Stimulated activated CD4-positive, alpha-beta T cell treated with anti-CD3 and anti-CD28 coated beads, Interleukin-15, amount 100 ng/mL, for 24 hours (primary cell): ENCODE results near the gene CYP2D6.
"Not testable (repeated sequence)": the region's sequence is repeated elsewhere in the genome, so short reads cannot be mapped to it uniquely, and the experiment has no call there.

Experiments
- DNase-seq: peaks from one replicate; pipeline ENCODE4 v3.0.0-alpha.2; 2020

CYP2D6 gene

DNA sequence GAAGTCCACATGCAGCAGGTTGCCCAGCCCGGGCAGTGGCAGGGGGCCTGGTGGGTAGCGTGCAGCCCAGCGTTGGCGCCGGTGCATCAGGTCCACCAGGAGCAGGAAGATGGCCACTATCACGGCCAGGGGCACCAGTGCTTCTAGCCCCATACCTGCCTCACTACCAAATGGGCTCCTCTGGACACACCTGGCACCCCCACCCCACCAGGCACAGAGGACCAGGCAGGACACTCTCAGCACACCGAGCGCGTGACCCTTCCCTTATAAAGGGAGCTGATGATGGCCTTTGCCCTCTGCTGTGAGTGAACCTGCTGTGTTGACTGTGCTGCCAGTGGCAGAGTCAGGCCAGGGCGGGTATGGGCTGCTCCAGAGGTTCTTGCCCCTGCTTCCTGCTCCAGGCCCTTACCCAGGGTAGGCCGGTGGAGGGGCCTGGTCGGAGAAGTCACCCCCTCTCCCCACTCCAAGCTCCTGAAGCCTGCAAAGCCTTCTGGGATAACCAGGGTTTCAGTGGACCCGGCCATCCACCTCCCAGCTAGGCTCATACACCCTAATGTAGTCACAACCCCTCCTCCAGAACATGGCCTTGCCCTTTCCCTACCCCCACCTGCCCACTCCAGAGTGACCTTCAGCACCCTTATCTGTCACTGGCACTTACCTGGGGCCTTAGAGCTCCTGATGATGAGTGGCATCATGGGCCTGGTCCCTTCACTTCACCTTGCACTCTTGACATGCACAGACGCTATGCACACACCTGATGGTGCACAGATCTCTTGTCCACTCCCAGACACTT, at the start of gene CYP2D6:
Gene CYP2D6, minus strand, starts transcription at position 172 of the 793 bp plus-strand sequence. Its CDS starts 19 bp downstream, at position 153.
- DNase-seq = not testable (repeated sequence)

DNA sequence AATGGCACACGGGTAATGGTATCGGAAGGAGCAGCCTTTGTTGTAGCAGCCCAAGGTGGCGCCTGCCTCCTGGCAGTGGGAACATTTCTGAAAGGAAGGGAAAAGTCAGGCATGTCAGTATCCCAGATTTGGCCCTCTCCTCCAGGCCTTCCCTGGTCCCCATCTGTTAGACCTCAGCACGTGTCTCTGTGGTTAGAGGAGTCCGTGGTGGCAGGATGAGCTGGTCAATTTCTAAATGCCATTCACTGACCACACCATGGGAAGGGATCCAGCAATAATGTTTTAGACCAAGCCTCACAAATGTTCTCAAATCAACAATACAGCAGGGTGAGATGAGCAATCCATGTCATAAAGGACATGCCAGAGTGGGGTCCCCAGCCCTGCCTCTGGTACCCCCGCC, 49.0 kb upstream of the CYP2D6 start:
- no peak for DNase-seq

DNA sequence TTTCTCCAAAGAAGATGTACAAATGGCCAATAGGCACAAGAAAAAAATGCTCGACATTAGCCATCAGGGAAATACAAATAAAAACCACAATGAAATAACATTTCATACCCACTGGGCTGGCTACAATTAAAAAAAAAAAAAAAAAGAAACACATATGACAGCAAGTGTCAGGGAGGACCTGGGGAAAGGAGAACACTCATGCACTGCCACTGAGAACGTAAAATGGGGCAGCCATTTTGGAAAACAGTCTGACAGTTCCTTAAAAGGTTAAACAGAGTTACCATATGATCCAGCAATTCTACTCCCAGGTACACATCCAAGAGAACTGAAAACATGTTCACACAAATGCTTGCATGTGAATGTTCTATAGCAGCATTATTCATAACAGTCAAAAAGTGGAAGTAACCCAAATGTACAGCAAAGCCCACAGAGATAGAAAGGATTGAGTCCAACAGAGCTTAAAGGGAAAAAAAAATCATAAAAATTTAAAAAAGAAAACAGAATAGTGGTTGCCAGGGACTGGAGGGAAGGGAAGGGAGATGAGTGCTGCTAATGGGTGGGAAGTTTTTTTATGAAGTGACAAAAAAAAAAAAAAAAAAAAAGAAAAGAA, 48.4 kb upstream of the CYP2D6 start:
- no peak for DNase-seq

DNA sequence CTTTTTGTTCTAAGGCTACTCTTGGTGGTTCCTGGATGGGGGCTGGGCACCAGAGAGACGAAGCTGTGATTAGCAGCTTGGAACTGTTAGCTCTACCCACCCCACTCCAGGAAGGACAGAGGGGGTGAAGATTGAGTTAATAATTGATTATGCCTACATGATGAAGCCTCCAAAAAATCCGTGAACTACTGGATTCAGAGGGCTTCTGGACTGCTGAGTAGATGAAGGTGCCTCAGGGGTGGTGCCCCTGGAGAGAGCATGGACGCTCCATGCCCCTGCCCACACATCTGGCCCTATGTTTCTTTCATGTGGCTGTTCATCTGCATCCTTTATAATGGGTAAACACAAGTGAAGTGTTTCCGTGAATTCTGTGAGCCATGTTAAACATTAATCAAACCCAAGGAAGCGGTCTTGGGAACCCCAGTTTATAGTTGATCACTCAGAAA, 47.3 kb upstream of the CYP2D6 start:
- DNase-seq = no peak

DNA sequence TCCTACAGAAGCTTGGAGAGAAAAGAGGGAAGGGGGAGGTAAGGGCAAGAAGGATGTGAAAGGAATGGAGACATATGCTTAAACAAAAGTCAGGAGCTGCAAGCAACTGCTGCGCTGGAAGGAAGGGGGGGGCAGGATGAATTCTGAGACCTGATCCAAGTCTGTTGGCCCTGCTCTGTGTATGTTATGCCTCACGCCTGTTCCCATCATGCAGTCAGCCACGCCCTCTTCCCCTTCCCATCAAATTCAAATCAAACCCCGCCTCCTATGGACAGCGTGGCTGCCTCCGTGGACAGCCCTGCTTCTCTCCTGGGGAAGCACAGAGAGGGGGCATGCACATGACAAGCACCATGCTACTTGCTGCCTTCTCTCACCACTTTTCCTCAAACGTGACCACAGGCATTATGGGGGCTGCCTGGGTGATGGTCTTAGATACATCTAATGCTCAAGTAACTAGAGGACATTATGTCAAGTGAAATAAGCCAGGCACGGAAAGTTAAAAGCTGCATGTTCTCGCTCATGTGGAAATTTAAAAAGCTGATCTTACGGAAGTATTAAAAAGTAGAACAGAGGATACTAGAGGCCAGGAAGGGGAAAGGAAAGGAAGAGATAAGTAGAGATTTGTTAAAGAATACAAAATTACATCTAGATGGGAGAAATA, 45.8 kb upstream of the CYP2D6 start:
- no peak for DNase-seq

DNA sequence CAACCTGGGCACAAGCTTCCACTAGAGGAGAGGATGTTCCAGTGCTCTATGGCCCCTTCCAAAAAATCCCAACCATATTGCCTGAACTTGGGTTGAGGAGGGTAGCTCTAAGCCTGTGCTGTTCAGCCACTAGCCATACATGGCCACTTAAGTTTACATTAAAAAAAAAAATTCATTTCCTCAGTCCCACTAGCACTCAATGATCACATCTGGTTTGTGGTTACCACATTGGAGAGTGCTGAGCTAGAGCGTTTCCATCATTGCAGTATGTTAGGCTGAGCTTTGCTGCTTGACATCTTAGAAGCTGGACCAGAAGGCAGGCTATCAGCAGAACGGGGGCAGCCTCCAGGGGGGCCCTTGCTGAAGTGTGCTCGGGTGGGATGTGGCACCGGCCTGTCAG, 43.5 kb upstream of the CYP2D6 start:
- no peak for DNase-seq

DNA sequence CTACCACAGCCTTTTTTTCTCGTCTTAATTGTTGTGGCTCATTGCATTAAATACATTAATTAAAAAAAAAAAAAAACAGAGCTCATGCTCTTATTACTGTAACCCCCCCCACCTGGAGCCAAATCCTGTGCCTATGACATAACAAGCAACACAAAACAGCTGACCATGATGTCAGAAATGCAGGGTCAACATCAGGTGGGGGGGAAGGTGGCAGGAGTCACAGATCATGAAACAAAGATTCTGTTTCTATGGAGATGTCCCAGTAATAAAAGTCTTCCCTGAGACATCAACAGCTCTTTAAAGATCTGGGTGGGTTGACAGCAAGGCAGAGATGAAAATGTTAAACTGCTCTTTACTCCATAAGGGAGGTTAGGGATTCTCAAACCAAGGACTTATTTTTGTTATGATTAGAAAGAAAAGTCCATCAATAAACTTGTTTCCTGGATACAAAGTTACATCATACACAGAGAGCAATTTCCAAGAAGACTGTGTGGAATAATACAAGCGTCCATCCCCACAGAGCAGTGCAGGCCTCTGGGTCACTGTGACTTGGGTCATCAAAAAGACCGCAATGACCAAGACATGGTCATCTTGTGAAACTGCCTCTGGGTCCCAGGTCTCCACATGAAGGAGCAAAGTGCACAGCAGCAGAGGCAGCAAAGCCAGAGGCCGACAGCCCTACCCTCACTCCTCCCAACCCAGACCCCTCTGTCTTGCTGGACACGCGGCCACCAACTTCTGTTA, 42.7 kb upstream of the CYP2D6 start:
- no peak for DNase-seq

DNA sequence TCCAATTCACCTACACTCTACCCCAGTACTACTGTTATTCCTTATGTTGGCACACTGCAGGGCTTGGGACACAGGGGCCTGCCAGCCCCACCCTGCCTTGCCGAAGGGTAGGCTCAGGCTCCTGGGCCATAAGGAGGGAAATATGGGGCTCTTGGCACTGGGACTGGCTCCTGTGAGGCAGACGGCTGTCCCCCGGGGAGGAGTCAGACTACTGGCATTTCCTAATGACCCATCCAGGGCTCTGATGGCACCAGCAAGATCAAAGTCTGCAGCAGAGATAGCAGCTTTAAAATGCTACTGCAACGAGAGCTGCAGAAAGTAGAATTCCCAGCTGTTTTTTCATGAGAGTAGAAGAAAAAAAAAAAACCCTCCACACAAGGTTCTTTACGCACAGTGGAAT, 42.2 kb upstream of the CYP2D6 start:
- no peak for DNase-seq

DNA sequence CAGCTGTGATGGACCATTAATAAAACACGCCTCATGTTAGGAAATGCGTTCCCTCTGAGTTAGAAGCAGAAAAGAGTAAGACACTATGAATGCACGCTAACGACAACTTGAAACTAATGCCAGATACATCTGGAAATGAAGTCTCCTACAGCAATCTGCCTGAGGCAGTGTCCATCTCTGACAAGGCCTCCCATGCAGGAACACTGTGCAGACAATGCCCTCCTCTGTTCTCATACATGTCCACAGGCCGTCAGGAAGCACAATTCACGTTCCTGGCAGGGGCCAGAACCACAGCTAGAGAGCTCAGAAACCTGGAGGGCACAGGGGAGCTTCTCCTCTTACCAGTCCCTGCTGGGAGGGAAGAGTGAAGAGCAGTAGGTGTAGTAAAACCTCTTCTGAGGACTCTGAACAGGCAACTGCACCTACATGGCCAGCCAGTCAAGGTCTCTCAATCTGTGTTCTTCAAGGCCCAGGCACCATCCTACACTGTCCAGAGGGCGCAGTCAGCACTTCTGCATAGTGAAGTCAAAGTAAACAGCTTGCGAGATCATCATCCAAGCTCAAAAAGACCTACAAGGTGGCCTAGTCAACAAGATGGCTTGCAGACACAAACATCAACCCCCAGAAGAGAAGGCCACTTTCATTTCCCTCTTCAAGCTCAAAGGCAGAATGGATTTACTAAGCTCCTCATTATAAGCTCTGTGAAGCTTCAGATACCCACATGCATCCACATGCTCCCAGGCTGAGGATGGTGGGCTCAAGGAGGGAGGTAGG, 41.5 kb upstream of the CYP2D6 start:
- no peak for DNase-seq

DNA sequence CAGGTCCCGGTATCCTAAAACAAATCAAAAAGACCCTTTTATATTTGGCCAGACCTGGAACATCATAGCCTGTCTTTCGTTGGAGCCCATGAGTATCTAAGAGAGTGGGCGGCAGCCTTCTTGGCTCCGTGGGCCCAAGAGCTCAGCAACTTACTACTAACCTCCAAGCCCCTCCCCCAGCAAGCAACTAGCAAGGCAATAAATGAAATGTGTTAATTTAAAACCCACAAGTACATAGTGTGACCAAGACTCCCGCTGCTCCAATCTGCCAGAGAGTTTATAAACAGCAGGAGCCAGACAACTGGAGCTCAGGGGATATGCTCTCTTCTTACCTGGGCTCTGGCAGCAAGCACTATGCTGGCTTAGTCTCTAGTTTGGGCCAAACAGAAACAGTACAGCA, 40.8 kb upstream of the CYP2D6 start:
- no peak for DNase-seq

DNA sequence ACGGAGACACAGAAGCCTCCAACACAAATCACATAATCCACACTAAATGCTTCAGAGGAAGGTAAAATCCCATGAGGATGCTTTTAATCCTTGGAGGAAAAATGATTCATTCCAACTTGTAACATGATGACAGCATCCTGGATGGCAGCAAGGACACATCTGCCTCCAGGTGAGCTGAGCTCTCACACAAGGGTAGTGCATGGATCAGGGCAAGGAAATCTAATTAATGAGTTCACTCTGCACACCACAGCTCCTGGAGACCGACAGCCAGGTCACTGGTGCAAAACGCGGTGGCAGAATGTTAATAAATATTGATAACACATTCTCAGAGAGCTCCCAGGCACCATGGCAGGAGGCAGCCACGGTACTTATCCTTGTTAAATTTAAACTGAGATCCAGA, 40.3 kb upstream of the CYP2D6 start:
- DNase-seq = no peak

DNA sequence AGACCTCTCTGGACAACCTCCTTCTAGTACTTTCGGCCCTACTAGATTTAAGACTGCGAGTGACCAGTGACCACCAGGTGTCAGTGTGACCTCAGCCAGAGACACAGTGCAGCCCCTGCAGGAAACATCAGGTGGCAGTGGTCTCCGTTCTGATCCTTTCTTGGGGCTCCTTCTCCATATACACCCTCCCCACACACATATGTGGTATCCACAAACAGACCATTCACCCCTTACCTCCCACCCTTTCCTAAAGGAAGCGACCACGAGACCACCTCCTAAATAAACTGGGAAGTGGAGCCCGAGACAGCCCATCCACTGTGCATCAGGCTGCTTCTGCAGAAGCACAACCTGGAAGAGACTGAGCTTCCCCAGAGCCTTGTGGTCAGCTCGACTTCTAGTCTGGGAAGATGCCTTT, 38.5 kb upstream of the CYP2D6 start:
- peak; percentile 73 for DNase-seq

DNA sequence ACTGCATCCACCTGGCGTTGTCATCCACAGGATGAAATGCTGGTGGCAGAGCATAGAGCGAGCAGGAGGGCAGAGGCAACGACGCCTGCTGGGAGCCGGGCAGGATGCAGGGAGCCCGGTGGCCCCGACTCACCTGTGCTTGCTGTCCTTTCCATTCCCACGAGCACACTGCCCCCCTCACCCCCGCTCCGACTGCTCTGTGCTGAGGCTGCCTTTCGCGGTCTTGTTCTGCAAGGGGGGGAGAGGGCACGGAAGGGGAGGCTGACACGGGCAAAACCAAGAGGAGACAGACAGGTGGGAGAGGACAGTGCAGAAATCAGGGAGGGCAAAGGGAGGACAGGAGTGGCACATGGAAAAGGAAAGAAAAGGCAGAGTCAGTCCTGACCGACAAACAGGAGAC, 37.9 kb upstream of the CYP2D6 start:
- no peak for DNase-seq

DNA sequence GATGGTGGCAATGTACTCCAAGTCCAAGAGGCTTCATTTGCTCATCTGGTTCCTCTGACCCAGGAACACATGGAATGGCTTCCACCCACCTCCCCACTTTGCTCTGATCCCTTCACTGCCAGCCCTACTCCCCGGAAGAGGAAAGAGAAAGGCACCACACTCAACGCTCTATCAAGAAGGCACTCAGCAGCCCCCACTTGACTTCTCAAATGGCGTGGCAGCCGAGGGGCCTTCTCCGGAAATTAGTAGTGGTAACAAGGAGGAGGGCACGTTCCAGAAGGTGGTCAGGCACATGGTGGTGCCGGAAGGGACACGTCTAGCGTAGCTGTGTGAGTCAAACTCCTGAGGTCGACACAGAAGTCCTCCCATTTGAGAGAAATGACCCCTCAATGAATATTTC, 36.5 kb upstream of the CYP2D6 start:
- no peak for DNase-seq

DNA sequence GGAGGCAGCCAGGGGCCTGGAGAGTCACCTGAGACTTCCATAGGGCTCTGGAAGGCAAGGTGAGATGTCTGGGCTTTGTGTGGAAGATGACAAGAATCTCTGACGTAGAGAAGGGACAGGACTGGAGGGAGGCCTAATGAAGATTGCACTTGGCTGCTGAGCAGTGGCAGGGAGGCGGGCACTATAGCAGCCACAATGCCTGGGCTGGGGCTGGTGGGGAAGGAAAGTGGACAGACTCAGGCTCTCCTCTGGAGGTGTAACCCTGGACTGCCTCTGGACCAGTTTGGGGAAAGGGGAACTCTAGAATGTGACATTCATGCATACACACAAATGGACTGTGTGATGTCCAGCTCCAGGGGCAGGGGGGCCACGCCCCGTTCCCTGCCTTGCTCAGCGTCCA, 34.3 kb upstream of the CYP2D6 start:
- DNase-seq = no peak

DNA sequence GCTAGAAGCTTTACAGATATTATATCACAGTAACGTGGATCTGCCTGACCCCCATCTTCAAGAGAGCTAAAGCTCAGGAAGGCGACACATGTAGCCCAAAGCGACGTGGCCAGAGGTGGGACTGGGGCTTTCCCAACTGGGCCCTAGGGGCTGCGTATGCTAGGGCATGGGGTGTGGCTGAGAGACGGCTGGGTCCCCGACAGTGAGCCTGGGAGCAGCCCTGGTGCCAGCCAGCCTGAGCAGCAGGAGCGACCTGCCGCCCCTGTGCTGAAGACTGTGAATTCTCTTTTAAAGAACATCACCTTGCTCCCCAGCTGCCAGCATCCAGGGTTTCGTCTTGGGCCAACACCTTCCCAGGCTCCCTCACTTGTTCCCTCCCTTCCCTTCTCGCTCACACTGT, 32.9 kb upstream of the CYP2D6 start:
- DNase-seq = no peak

DNA sequence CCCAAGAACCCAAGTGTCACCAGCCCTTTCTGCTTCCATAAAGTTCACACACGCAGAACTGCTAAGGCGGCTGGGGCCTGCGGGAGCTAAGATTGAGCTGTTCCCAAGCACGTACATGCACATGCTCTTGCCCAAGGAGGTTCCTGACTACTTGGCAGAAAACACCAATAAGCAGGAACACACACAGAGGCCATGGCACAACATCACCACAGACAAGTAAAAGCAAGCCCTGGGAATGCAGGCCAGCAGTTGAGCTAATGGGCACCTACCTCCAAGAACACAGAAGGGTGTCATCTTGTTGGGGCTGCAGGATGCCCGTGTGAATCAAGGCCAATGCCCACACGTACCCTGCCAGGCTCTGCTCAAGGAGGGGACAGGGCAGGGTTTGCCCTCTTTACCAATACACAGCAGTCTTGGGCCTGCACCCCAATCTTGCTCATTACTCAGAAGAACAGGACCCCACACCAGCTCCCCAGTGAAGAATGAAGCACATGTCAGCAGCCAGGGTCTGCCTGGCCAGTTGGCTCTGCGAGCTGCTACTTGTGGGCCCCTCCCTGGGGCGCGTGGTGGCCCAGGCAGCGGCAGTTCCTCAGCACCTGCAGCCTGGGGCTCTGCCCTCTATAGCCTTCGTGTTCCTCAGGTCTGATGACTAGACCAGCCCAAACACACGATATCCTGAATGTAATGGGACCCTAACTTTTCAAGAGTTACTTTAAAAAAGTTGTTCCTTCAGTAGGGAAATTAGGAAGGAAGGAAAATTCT, 32.3 kb upstream of the CYP2D6 start:
- no peak for DNase-seq

DNA sequence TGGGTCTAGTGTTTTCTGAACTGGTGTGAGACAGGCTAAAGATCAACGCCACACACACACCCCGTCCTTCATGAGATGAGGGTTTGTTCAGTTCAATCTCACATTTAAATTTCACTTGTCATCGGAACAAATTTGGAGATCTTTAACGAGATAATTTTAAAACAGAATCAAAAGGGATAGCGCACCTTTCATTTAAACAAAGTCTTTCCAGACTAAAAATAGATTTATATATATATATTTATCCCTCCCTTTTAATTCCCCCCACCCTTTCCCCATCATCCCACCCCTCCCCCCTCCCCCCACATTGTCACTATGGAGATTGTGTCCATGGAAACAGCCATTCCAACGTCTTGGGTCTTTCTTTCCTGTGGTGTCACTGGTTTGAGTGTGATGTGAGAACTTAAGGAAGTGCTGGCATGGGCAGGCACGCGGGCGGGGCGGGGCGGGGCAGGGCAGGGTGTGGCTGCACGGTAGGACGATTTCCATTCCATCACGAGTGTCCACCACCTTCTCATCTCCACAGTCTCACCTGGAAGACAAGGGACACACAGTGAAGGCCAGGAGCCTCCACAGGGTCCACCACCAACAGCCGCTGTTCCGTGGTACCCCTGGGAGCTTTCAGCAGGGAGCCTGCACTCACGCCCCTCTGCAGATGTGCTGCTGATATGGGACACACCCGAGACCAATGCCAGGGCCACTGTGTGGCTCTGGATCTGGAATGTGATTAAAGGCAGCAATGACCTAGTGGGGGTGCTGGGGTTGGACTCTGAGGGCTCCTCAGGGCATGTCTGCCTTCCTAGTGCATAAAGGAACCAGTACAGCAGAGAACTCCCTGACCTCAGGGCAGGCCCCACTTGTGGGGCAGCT, 30.5 kb upstream of the CYP2D6 start:
- no peak for DNase-seq

DNA sequence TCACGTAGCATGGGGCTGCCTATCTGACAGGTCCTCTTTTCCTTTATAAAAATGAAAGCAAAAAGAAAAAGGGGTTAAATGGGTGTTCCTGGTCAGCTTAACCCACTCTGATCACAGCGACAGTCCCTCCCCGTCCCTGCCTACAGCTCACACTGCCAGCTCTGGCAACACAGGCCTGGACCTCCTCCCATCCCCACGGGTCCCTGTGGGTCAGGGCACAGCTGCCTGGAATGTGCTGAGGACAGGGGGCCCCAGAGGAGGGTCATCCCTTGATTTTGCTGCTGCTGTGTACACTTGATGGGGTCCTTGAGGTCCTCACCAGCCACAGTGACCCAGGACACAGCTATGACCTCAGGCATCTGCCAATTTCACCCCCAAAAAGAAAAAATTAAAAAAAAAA, 29.6 kb upstream of the CYP2D6 start:
- no peak for DNase-seq

DNA sequence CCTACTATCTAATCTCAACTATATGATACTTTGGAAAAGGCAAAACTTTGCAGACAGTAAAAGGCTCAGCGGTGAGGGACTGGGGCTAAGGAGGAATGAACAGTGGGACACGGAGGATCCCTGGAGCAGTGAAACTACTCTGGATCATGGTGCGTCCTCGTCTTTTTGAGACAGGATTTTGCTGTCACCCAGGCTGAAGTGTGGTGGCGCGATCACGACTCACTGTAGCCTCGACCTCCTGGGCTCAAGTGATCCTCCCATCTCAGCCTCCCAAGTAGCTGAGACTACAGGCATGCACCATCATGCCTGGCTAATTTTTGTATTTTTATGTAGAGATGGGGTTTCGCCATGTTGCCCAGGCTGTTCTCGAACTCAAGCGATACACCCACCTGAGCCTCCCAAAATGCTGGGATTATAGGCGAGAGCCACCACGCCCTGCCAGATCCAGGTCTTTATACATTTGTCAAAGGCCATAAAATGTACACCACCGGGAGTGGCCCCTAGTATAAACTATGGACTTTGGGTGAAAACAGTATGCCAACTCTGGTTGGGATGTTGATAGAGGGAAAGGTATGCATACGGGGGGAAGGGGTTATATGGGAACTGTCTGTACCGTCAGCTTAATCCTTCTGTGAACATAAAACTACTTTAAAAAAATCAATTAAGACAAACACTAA, 28.0 kb upstream of the CYP2D6 start:
- DNase-seq = no peak
